ENCODE measurements around the gene CACNA1E.

Gene CACNA1E

DNA sequence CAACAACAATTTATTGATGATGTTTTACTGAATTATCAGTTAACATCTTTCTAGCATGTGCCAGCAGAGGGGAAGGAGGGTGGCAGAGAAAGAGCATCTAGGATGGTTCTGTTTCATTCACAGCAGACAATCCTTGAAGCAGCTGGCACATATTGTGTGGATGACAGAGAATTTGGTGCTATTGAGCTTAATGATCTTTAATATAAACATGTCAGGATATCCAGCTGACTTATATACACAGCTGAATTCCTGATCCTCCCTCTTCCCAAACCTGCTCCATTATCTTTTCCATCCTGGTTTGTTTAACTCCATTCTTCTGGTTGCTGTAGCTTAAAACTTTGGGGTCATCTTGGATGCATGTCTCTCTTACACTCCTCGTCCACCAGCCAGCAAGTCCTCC is 218.6 kb downstream of the CACNA1E start:
- DNase-seq (ENCODE audit: low spot score): no peak

DNA sequence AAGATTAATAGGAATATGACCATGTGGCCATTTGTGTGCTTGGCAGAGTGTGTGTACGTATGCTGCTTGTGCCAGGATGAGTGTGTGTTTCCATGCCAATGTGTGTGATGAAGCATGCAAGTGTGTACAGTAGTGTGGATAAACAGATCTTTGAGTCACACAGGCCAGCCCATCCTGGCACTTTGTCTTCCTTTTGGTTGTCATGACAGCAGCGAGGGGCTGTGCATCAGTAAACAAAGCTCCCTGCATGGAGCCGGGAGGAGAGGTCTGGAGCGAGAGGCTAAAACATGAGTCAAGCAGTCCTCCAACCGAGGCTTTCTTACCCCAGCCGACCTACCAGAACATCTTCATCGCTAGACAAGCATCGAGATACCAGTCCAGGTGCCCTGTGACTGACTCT is 221.2 kb downstream of the CACNA1E start:
- DNase-seq (ENCODE audit: low spot score): no peak

- no peak for DNase-seq (ENCODE audit: low spot score)
These were observed 228.5 kb downstream of the CACNA1E start for GRCh38 chr1:181711820-181712219.

- no peak for DNase-seq (ENCODE audit: low spot score)
These were observed 229.4 kb downstream of the CACNA1E start for GRCh38 chr1:181712711-181713110.

DNA sequence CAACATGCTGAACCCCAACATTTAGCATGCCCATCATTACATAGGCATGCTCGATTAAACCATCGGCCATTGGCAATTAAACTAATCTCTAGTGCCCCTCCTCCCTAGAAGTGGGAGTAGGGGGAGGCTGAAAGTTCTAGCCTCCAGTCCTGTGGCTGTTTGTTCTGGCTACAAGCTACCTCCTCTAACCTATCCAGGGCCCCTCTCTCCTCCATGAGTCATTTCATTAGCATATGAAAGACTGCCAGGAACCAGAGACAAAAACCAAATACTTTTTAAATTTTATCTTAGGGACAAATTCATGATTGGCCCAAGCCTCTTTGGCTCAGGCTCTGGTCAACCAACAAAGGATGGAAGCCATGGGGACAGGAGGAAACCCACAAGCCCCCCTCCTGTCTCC is 231.1 kb downstream of the CACNA1E start:
- DNase-seq (ENCODE audit: low spot score): no peak

- DNase-seq (ENCODE audit: low spot score): no peak
These were observed 234.7 kb downstream of the CACNA1E start for GRCh38 chr1:181718034-181718433.

- no peak for DNase-seq (ENCODE audit: low spot score)
These were observed 243.1 kb downstream of the CACNA1E start for GRCh38 chr1:181726320-181727012.

DNA sequence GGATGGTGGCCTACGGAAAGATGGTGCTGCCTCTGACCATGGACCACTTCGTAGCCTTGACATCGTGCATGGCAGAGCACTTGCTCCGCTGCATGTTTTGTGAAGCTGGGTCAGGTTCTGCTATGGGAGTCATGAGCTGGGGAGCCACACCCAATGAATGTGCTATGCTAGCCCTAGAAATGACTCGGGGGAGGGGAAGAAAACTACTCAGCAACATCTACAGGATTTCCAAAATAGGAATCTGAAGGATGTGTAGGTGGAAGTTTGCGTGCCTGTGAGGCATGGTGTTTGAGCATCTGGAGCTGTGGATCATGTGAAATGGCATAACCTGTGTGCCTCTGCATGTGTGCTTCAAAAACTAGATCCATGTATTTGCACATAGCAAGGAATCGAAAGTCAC is 247.3 kb downstream of the CACNA1E start:
- no peak for DNase-seq (ENCODE audit: low spot score)

DNA sequence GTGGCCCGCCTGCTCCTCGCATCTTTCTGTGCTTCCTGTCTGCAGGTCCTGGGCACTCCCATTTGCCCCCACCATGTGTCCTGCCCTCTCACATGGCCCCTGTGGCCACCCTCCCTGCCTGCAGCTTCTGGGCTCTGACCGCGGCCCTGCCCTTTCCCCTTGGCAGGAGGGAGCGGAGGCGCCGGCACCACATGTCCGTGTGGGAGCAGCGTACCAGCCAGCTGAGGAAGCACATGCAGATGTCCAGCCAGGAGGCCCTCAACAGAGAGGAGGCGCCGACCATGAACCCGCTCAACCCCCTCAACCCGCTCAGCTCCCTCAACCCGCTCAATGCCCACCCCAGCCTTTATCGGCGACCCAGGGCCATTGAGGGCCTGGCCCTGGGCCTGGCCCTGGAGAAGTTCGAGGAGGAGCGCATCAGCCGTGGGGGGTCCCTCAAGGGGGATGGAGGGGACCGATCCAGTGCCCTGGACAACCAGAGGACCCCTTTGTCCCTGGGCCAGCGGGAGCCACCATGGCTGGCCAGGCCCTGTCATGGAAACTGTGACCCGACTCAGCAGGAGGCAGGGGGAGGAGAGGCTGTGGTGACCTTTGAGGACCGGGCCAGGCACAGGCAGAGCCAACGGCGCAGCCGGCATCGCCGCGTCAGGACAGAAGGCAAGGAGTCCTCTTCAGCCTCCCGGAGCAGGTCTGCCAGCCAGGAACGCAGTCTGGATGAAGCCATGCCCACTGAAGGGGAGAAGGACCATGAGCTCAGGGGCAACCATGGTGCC is 249.1 kb downstream of the CACNA1E start:
- no peak for DNase-seq (ENCODE audit: low spot score)

GRCh38 chr1:181733486-181733885 is 250.2 kb downstream of the CACNA1E start:
- no peak for DNase-seq (ENCODE audit: low spot score)

- no peak for DNase-seq (ENCODE audit: low spot score)
These were observed 253.7 kb downstream of the CACNA1E start for GRCh38 chr1:181737056-181737455.

DNA sequence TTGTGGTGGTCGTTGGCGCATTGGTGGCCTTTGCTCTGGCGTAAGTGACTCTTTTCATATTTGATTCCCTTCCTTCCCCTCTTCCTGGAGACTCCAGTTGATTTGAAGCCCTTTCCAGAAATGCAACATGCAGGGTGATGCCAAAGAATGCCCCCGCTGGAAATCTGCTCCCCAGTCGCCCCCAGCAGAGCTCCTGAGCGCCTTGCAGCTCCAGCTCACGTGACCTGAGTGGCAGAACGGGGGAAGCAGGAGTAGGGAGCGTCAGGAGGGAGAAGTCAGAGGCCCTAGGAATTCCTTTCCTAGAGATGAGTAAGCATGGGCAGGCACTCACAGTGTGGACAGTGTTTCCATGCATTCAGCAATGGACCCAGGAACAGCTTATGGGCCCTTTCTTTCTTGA is 255.9 kb downstream of the CACNA1E start:
- DNase-seq (ENCODE audit: low spot score): no peak

DNA sequence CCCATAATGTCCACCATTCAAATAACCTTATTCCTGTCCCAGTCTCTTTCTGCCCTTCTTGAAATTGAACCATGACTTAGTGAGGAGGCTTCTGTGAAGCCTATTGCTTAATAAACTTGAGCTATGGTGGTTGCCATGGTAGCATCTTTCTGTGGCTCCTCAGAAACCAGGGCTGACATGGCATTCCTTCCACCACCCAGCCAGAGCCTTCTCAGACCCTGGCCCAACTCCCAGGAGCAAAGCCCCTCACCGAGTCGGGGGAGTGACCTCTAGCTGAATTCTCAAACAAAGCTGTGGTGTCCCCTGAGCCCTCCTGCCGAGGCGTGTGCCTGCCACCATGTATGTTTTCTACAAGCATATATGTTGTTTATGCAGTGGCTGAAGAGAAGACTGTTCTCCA is 259.1 kb downstream of the CACNA1E start:
- no peak for DNase-seq (ENCODE audit: low spot score)

DNA sequence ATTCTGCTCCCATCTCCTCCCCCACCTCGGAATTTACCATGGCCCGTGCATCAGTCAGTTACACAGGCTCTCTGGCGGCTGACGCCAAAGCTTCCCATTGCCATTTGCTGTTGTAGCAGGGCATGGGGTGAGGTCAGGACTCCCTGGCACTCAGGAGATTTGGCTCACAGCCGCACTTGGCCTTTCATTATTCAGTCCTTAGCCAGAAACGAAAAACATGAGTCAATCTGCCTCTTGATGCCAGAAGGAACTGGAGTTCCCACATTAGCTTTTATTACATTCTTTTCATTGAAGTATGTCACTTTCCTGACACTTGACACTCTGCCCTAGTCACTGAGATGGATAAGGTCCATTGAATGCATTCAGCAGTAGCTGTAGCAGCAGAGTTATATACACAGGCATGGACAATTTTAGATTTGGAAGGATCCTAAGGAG is 260.6 kb downstream of the CACNA1E start:
- no peak for DNase-seq (ENCODE audit: low spot score)

- no peak for DNase-seq (ENCODE audit: low spot score)
These were observed 262.9 kb downstream of the CACNA1E start for GRCh38 chr1:181746224-181746623.

DNA sequence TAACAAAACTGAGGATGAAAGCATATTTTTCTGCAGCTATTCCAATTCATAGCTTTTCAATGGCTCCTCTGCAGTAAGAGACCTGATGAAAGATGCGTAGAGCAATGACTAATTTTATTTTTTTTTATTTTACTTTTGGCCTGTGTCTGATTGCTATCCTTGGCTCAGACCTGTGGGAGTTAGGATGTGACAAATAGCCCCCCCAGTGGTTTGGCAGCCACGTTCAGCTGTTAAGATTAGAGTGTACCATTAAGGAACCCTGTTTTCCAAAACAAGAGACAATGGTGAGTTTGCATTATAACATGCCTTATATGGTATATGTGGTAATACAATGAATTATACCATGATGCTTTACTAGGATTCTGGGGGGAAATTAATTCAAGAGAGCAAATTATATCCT is 264.7 kb downstream of the CACNA1E start:
- DNase-seq (ENCODE audit: low spot score): no peak

DNA sequence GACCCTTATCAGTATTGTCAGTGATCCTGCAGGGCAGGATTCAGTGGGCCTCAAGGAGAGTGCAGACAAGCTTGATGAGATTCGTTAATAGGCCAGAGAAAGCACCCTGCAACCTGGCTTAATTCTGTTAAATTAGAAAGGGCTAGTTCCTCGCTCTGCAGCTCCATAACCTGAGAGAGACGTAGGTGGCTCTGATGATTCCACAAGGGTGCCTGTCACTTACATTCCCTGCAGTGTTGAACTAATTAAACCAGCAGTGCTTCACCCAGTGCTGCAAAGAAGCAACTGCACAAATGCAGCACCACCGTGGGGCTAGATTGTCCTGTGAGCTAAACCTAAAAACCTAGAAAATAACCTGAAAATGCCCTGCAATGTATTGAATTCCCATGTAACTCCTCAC is 270.8 kb downstream of the CACNA1E start:
- no peak for DNase-seq (ENCODE audit: low spot score)

GRCh38 chr1:181759481-181759880 is 276.2 kb downstream of the CACNA1E start:
- DNase-seq (ENCODE audit: low spot score): no peak

GRCh38 chr1:181763736-181764135 is 280.4 kb downstream of the CACNA1E start:
- no peak for DNase-seq (ENCODE audit: low spot score)

DNA sequence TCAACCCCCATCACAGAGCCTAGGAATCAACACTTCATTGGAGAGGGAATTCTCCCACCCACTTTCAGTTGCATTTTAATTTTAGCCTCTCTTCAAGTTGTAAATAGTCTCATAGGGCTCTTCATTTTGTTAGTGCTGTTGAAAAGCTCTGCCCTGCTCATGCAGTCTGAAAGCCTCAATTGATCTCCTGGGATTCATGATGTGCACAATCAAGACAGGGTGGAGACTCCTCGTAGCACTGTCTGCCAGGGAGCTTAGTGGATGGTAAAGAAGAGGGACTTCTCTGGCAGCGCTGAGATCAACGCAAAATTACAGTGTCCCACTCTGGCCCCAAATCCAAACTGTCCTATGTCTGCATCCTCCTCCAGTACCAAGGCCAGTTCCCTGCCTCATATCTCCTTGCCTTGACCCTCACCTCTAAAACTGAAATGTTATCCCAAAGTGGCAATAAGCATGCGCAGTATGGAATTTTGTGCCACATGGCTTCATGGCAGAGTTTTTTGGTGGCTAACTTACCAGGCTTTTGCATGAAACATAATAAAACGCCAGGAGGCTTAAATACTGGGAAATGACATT is 282.2 kb downstream of the CACNA1E start:
- no peak for DNase-seq (ENCODE audit: low spot score)

- DNase-seq (ENCODE audit: low spot score): no peak
These were observed 283.8 kb downstream of the CACNA1E start for GRCh38 chr1:181767001-181767708.

GRCh38 chr1:181768211-181768929 is 285.1 kb downstream of the CACNA1E start:
- no peak for DNase-seq (ENCODE audit: low spot score)

Measured in GM03348 (cell line).